ENCODE results near the gene RTCA. TPM values are rescaled to one million over a fixed set of nuclear protein-coding genes. Genes with fewer than 3 reads are reported as not detected.

The RTCA gene
- polyA plus RNA-seq, 2 of the 4 experiments (the other 2 are of a cell fraction): 23.8 to 39.5 TPM

DNA sequence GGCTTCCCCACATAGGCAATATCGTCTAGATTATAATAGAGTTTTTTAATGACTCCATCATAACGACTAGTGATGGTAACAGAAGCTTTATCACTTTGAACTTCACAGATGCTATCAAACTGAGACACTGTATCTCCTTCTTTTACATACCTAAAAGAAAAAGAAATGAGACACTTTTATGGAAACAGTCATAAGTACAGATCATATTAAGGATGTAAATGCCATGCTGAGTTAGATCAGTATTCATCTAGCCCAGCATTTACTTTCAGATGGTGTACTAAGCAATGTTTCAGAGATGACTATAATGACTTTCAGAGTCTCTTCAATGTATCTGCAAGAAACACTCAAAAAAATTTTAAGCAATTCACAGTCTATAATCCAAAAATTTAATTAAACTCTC, 35.3 kb upstream of the RTCA start:
- H3K27ac ChIP-seq: no peak overlapping the region
- POLR2A ChIA-PET: no interaction called here
- FAIRE-seq: no peak

GRCh38 chr1:100231721-100232120, 34.3 kb upstream of the RTCA start:
- POLR2A ChIA-PET: no interaction called here
- FAIRE-seq: no peak
- H3K9me3 ChIP-seq: no peaks in the 10 kb centered on the region
- no peak overlapping the region for H3K4me2 ChIP-seq
- TF ChIP-seq MAZ (IDR thresholded peaks at IDR 0.05; ENCODE audit: borderline replicate concordance, low read depth, low read length) (no peak), POLR2A (IDR thresholded peaks at IDR 0.05; ENCODE audit: low read length) (no peak), ESRRA (IDR thresholded peaks at IDR 0.05; ENCODE audit: borderline replicate concordance, low read length) (no peak), ATOH8 (CRISPR knock-in tag; IDR thresholded peaks at IDR 0.05; ENCODE audit: low read depth) (no peak), REST (IDR thresholded peaks at IDR 0.05) (no peak), CEBPB (IDR thresholded peaks at IDR 0.05) (no peak), MYC (IDR thresholded peaks at IDR 0.05; ENCODE audit: borderline replicate concordance, low read length) (no peak)
- TF ChIP-seq, protein P1, sequence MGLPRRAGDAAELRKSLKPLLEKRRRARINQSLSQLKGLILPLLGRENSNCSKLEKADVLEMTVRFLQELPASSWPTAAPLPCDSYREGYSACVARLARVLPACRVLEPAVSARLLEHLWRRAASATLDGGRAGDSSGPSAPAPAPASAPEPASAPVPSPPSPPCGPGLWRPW (IDR thresholded peaks at IDR 0.05): no peak
- no peak for DNase-seq (ENCODE audit: low read depth in 1 of 2, low spot score in 1 of 2)
- H3K4me1 ChIP-seq: no peaks in the 10 kb centered on the region
- ATAC-seq: no peak
- no peak overlapping the region for H3K4me3 ChIP-seq
- 89% methylated on average over 2 of the region's 2 CpGs for WGBS (ENCODE audit: missing lambda C conversion rate)
- H3K27ac ChIP-seq: no peak overlapping the region
- CTCF ChIA-PET: no interaction called here

More for the DNA sequence above, 35.3 kb upstream of the RTCA start:
- TF ChIP-seq, protein P1 (IDR thresholded peaks at IDR 0.05): no peak
- no peak for TF ChIP-seq HMGXB4 (CRISPR knock-in tag; IDR thresholded peaks at IDR 0.05; ENCODE audit: borderline replicate concordance)
- no peak for TF ChIP-seq ESRRA (IDR thresholded peaks at IDR 0.05; ENCODE audit: borderline replicate concordance, low read length)
- no peak for TF ChIP-seq KDM1A (IDR thresholded peaks at IDR 0.05; ENCODE audit: low read depth)
- TF ChIP-seq HEYL (CRISPR knock-in tag; IDR thresholded peaks at IDR 0.05): no peak
- no peak for TF ChIP-seq KDM5A (IDR thresholded peaks at IDR 0.05)
- TF ChIP-seq ZFP36 (IDR thresholded peaks at IDR 0.05; ENCODE audit: borderline replicate concordance, partially characterized antibody): no peak
- no peak for TF ChIP-seq SREBF2 (IDR thresholded peaks at IDR 0.05)
- no peak for TF ChIP-seq HDAC2 (IDR thresholded peaks at IDR 0.05)
- TF ChIP-seq ZC3H11A (IDR thresholded peaks at IDR 0.05): no peak
- no peak for TF ChIP-seq REST (IDR thresholded peaks at IDR 0.05)
- no peak for TF ChIP-seq MAFK (IDR thresholded peaks at IDR 0.05; ENCODE audit: partially characterized antibody)
- no peak for TF ChIP-seq EHF (CRISPR knock-in tag; IDR thresholded peaks at IDR 0.05)
- no peak for TF ChIP-seq HOXA7 (CRISPR knock-in tag; IDR thresholded peaks at IDR 0.05)
- TF ChIP-seq FOXS1 (CRISPR knock-in tag; IDR thresholded peaks at IDR 0.05): no peak
- no peak for TF ChIP-seq HOXB13 (CRISPR knock-in tag; IDR thresholded peaks at IDR 0.05; ENCODE audit: low read depth)
- no peak for TF ChIP-seq ZSCAN20 (CRISPR knock-in tag; IDR thresholded peaks at IDR 0.05)
- DNase-seq (ENCODE audit: low read depth in 1 of 2, low spot score in 1 of 2): no peak
- no peak overlapping the region for H3K4me3 ChIP-seq
- H3K9me3 ChIP-seq: no peaks in the 10 kb centered on the region
- ATAC-seq: no peak
- H3K4me1 ChIP-seq: no peaks in the 10 kb centered on the region
- CTCF ChIA-PET: no interaction called here
- 84% methylated on average over 2 of the region's 2 CpGs for WGBS (ENCODE audit: missing lambda C conversion rate)
- no peak overlapping the region for H3K4me2 ChIP-seq

Measured in A549 (cell line).